Ascending aorta (tissue), 2 donors: ENCODE data around the gene OR10J1. TPM values are rescaled to one million over a fixed set of nuclear protein-coding genes. Genes with fewer than 3 reads are reported as not detected.

ENCODE experiments used
- DNase-seq, 2 donors: peaks; one replicate each; pipeline ENCODE4 v3.0.0-alpha.2; 2019; ENCODE audit warnings: low spot score in 2 of 2
- H3K27ac ChIP-seq, 2 donors: fragments of 200-600 bp; sonication (generic); one replicate each; pipeline ENCODE4 v1.5.1; 2016 to 2017; ENCODE audit warnings: mild to moderate bottlenecking in 1 of 2
- H3K27me3 ChIP-seq: fragments of 200-600 bp; sonication (generic); one replicate; pipeline ENCODE4 v1.5.1; 2017
- H3K36me3 ChIP-seq, 2 donors: fragments of 200-600 bp; sonication (generic); one replicate each; pipeline ENCODE4 v1.5.1; 2016
- H3K4me1 ChIP-seq, 2 donors: fragments of 200-600 bp; sonication (generic); one replicate each; pipeline ENCODE4 v1.5.1; 2016 to 2017; ENCODE audit warnings: mild to moderate bottlenecking in 1 of 2
- H3K4me3 ChIP-seq, 2 donors: fragments of 200-600 bp; sonication (generic); one replicate each; pipeline ENCODE4 v1.5.1; 2016 to 2017; ENCODE audit warnings: mild to moderate bottlenecking in 1 of 2
- H3K9me3 ChIP-seq, 2 donors: fragments of 200-600 bp; sonication (generic); one replicate each; pipeline ENCODE4 v1.5.1; 2016
- intact Hi-C: fragments of 100-400 bp; cut with DNase I; formaldehyde crosslinking; loops from one replicate; pipeline ENCODE4 v1.15.1; 2023
- total RNA-seq: library from RNA; depleted of rRNA; stranded (reverse); fragments of >200 nt; gene quantifications from one replicate; pipeline ENCODE4 v1.1.0, GENCODE V29; 2016
- TF ChIP-seq, protein P1 (sequence below), 3 experiments: fragments of 200-600 bp in 2 of 3; fragments of 450-650 bp in 1 of 3; sonication (generic) in 2 of 3; IDR thresholded peaks; one replicate each; pipeline ENCODE4 v1.5.1; 2016 to 2019; ENCODE audit warnings: antibody characterized with exemption in 3 of 3, mild to moderate bottlenecking in 1 of 3, moderate library complexity in 1 of 3

Gene OR10J1, protein sequence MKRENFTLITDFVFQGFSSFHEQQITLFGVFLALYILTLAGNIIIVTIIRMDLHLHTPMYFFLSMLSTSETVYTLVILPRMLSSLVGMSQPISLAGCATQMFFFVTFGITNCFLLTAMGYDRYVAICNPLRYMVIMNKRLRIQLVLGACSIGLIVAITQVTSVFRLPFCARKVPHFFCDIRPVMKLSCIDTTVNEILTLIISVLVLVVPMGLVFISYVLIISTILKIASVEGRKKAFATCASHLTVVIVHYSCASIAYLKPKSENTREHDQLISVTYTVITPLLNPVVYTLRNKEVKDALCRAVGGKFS
- total RNA-seq: not detected

- intact Hi-C loops: no loop called here
- Histone ChIP-seq H3K36me3 (no peaks in the 10 kb centered on the region), H3K4me1 (no peaks in the 10 kb centered on the region), H3K9me3 (no peaks in the 10 kb centered on the region), H3K27ac (no peak within 1 kb of the TSS), H3K4me3 (no peak within 1 kb of the TSS), H3K27me3 (no peaks in the 10 kb centered on the region)
- TF ChIP-seq, protein P1, sequence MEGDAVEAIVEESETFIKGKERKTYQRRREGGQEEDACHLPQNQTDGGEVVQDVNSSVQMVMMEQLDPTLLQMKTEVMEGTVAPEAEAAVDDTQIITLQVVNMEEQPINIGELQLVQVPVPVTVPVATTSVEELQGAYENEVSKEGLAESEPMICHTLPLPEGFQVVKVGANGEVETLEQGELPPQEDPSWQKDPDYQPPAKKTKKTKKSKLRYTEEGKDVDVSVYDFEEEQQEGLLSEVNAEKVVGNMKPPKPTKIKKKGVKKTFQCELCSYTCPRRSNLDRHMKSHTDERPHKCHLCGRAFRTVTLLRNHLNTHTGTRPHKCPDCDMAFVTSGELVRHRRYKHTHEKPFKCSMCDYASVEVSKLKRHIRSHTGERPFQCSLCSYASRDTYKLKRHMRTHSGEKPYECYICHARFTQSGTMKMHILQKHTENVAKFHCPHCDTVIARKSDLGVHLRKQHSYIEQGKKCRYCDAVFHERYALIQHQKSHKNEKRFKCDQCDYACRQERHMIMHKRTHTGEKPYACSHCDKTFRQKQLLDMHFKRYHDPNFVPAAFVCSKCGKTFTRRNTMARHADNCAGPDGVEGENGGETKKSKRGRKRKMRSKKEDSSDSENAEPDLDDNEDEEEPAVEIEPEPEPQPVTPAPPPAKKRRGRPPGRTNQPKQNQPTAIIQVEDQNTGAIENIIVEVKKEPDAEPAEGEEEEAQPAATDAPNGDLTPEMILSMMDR (IDR thresholded peaks at IDR 0.05): no peak
- no peak for DNase-seq
These were observed at the start of gene OR10J1 for GRCh38 chr1:159439422-159439821. Gene OR10J1 (plus strand): TSS chr1:159439722. CDS start chr1:159439792, 70 bp downstream.

DNA sequence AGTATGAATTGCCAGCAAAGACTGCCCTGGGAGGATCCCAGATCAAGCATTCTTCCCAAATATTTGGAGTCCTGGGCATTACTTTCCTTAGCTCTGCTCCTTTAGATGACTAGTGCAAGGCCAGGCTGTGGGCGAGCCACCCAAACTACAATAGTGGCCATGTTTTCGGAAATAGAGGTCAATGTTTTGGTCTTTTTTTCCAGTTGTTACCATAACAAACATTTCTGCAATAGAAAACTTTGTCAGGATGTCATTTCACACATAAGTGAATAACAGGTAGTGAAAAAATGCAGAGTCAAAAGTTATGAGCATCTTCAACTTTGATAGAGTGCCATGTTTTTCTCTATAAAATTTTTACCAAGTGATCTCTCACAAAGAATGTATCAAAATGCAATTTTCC is 32.7 kb upstream of the OR10J1 start:
- Histone ChIP-seq H3K4me3 (no peak overlapping the region), H3K9me3 (no peaks in the 10 kb centered on the region), H3K27ac (no peak overlapping the region), H3K4me1 (no peaks in the 10 kb centered on the region), H3K36me3 (no peaks in the 10 kb centered on the region), H3K27me3 (no peaks in the 10 kb centered on the region)
- intact Hi-C loops: no loop called here
- TF ChIP-seq, protein P1 (IDR thresholded peaks at IDR 0.05): no peak
- DNase-seq: no peak

- Histone ChIP-seq H3K27ac (no peak overlapping the region), H3K9me3 (no peaks in the 10 kb centered on the region), H3K4me3 (no peak overlapping the region), H3K4me1 (no peaks in the 10 kb centered on the region), H3K27me3 (no peaks in the 10 kb centered on the region), H3K36me3 (no peaks in the 10 kb centered on the region)
- no peak for DNase-seq
- intact Hi-C loops: no loop called here
- TF ChIP-seq, protein P1 (IDR thresholded peaks at IDR 0.05): no peak
These were observed 30.6 kb upstream of the OR10J1 start for GRCh38 chr1:159408862-159409400.

GRCh38 chr1:159421821-159422220 is 17.7 kb upstream of the OR10J1 start:
- Histone ChIP-seq H3K9me3 (peaks cover 3 to 6% of the 10 kb centered on the region in 2 donors), H3K4me3 (no peak overlapping the region), H3K36me3 (no peaks in the 10 kb centered on the region), H3K27me3 (no peaks in the 10 kb centered on the region), H3K27ac (no peak overlapping the region), H3K4me1 (no peaks in the 10 kb centered on the region)
- no peak for DNase-seq
- intact Hi-C loops: no loop called here
- TF ChIP-seq, protein P1 (IDR thresholded peaks at IDR 0.05): no peak

DNA sequence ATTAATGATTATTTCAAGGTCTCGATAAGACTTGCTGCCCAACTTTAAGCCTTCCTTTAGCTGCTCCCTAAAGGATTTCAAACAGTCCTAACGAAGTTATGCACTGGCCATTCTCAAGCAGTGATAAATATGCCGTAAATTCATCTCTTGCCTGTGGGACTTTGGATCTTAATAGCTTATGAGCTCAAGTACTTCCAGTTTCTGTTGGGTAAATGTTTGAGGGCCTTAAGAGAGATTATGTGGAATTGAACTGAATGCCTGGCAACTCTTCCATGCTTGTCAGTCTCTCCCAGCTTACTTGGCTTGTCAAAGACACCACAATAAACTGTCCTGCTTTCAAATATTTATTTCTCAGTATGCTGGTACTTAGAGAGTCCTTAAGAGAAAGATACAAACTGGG is 11.0 kb upstream of the OR10J1 start:
- Histone ChIP-seq H3K9me3 (no peaks in the 10 kb centered on the region), H3K4me1 (no peaks in the 10 kb centered on the region), H3K27ac (no peak overlapping the region), H3K27me3 (no peaks in the 10 kb centered on the region), H3K36me3 (no peaks in the 10 kb centered on the region), H3K4me3 (no peak overlapping the region)
- DNase-seq: no peak
- intact Hi-C loops: no loop called here
- TF ChIP-seq, protein P1 (IDR thresholded peaks at IDR 0.05): no peak
